ENCODE results near the gene VPS13A.

DNA sequence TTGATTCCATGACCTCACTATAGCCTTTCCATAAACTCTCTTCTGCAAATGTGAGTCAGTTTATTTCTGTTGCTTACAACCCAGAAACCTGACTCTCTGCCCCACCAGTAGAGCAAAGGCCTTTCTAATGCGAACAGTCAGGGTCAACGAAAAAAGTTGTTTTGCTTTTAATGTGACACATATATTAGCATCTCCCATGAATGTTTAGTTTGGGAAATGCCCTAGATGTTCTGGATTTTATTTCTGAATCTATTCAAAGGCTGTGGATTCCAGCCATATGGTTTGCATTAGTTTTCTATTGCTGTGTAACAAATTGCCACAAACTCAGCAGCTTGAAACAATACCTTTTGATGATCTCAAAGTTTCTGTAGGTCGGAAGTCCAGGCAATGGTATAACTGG lies 277.3 kb downstream of the VPS13A start:
- TF ChIP-seq, protein P1, sequence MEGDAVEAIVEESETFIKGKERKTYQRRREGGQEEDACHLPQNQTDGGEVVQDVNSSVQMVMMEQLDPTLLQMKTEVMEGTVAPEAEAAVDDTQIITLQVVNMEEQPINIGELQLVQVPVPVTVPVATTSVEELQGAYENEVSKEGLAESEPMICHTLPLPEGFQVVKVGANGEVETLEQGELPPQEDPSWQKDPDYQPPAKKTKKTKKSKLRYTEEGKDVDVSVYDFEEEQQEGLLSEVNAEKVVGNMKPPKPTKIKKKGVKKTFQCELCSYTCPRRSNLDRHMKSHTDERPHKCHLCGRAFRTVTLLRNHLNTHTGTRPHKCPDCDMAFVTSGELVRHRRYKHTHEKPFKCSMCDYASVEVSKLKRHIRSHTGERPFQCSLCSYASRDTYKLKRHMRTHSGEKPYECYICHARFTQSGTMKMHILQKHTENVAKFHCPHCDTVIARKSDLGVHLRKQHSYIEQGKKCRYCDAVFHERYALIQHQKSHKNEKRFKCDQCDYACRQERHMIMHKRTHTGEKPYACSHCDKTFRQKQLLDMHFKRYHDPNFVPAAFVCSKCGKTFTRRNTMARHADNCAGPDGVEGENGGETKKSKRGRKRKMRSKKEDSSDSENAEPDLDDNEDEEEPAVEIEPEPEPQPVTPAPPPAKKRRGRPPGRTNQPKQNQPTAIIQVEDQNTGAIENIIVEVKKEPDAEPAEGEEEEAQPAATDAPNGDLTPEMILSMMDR (IDR thresholded peaks at IDR 0.05; ENCODE audit: low read length) = no peak
- no peak for TF ChIP-seq EZH2 (IDR thresholded peaks at IDR 0.05; ENCODE audit: borderline replicate concordance, low read length)

Data from OCI-LY1 (cell line).